Measurements from ENCODE around the gene PIGS. TPM values are rescaled to one million over a fixed set of nuclear protein-coding genes. Genes with fewer than 3 reads are reported as not detected.

PIGS gene
- total RNA-seq, 1 experiment from 2014 or later = 64.2 TPM

- TSS peak; percentile 86 for BruUV-seq (replicated peaks)
- TF ChIP-seq CTCF (conservative IDR thresholded peaks at IDR 0.05) (no peak), EZH2 (IDR thresholded peaks at IDR 0.05; ENCODE audit: low read depth) (no peak)
Measured at GRCh38 chr17:28599311-28600184, 28.2 kb upstream of the PIGS start.

GRCh38 chr17:28598799-28599310 lies 27.5 kb upstream of the PIGS start, which contains the start of gene SPAG5:
SPAG5 (minus strand) TSS chr17:28599025; CDS start chr17:28598946, 79 bp downstream.
- peaks cover 17% of the 10 kb centered on the region for H3K79me2 ChIP-seq (ENCODE audit: low read depth)
- no peaks in the 10 kb centered on the region for H4K20me1 ChIP-seq (ENCODE audit: insufficient read depth)
- peak; percentile 87 to 93 for DNase-seq
- no peaks in the 10 kb centered on the region for H3K27me3 ChIP-seq (ENCODE audit: insufficient read depth, low read depth)
- H3K27ac ChIP-seq = peak within 1 kb of the TSS; percentile 70
- no peaks in the 10 kb centered on the region for H3K9me2 ChIP-seq (ENCODE audit: insufficient read depth)
- peak within 1 kb of the TSS; percentile 93 for H3K4me2 ChIP-seq
- BruUV-seq (replicated peaks) = no TSS peak
- peak within 1 kb of the TSS; percentile 79 for H3K4me3 ChIP-seq
- peak within 1 kb of the TSS; percentile 99 for H2AFZ ChIP-seq
- ChIA-PET CTCF (no interaction called here), POLR2A (ENCODE audit: unreplicated experiment) (interaction anchor here (0.7 kb wide), 1 partner anchor 338 kb away, joined by 3 read pairs; no protein-coding TSS in a partner anchor)
- no peaks in the 10 kb centered on the region for H3K9me3 ChIP-seq (ENCODE audit: insufficient read depth, low read depth)
- H3K36me3 ChIP-seq (ENCODE audit: low read depth) = peaks cover 3% of the 10 kb centered on the region; the same call in 1 of the 2 replicates
- intact Hi-C loops (cut with micrococcal nuclease; ENCODE audit: unreplicated experiment) = no loop called here
- H3F3A ChIP-seq (ENCODE audit: insufficient read depth, low read depth) = peaks cover 29% of the 10 kb centered on the region
- peaks cover 17% of the 10 kb centered on the region for H3K4me1 ChIP-seq (replicated peaks; ENCODE audit: insufficient read depth)
- TF ChIP-seq EZH2 (IDR thresholded peaks at IDR 0.05; ENCODE audit: low read depth) = no peak
- TF ChIP-seq CTCF (conservative IDR thresholded peaks at IDR 0.05) = no peak

More at GRCh38 chr17:28599311-28600184, 28.2 kb upstream of the PIGS start:
- ChIA-PET CTCF (no interaction called here), POLR2A (ENCODE audit: unreplicated experiment) (interaction anchor here (0.6 to 0.7 kb wide), 3 partner anchors 22 to 337 kb away, joined by 3 to 6 read pairs (median 3); no protein-coding TSS in a partner anchor)
- peaks cover 29% of the 10 kb centered on the region for H3F3A ChIP-seq (ENCODE audit: insufficient read depth, low read depth)
- intact Hi-C loops (cut with micrococcal nuclease; ENCODE audit: unreplicated experiment) = no loop called here
- peak overlapping the region; percentile 99 for H2AFZ ChIP-seq
- no peaks in the 10 kb centered on the region for H3K27me3 ChIP-seq (ENCODE audit: insufficient read depth, low read depth)
- peak overlapping the region; percentile 79 for H3K4me3 ChIP-seq
- H3K4me2 ChIP-seq = peak overlapping the region; percentile 93
- peak overlapping the region; percentile 70 for H3K27ac ChIP-seq
- peak in 1 of 2 experiments; percentile 76 for DNase-seq
- peaks cover 17% of the 10 kb centered on the region for H3K4me1 ChIP-seq (replicated peaks; ENCODE audit: insufficient read depth)
- H4K20me1 ChIP-seq (ENCODE audit: insufficient read depth) = no peaks in the 10 kb centered on the region
- H3K79me2 ChIP-seq (ENCODE audit: low read depth) = peaks cover 17% of the 10 kb centered on the region
- no peaks in the 10 kb centered on the region for H3K9me2 ChIP-seq (ENCODE audit: insufficient read depth)
- no peaks in the 10 kb centered on the region for H3K9me3 ChIP-seq (ENCODE audit: insufficient read depth, low read depth)
- H3K36me3 ChIP-seq (ENCODE audit: low read depth) = peaks cover 3% of the 10 kb centered on the region; the same call in 1 of the 2 replicates

GRCh38 chr17:28598389-28598788 lies 27.1 kb upstream of the PIGS start:
- H3K4me2 ChIP-seq = peak overlapping the region; percentile 93
- H3K36me3 ChIP-seq (ENCODE audit: low read depth) = peaks cover 3% of the 10 kb centered on the region; the same call in 1 of the 2 replicates
- intact Hi-C loops (cut with micrococcal nuclease; ENCODE audit: unreplicated experiment) = no loop called here
- no peaks in the 10 kb centered on the region for H3K9me3 ChIP-seq (ENCODE audit: insufficient read depth, low read depth)
- TF ChIP-seq CTCF (conservative IDR thresholded peaks at IDR 0.05) (no peak), EZH2 (IDR thresholded peaks at IDR 0.05; ENCODE audit: low read depth) (no peak)
- H4K20me1 ChIP-seq (ENCODE audit: insufficient read depth) = no peaks in the 10 kb centered on the region
- no peaks in the 10 kb centered on the region for H3K9me2 ChIP-seq (ENCODE audit: insufficient read depth)
- peaks cover 29% of the 10 kb centered on the region for H3F3A ChIP-seq (ENCODE audit: insufficient read depth, low read depth)
- H3K27ac ChIP-seq = peak overlapping the region; percentile 8; the same call in 1 of the 2 replicates
- peak overlapping the region; percentile 79 for H3K4me3 ChIP-seq
- peaks cover 17% of the 10 kb centered on the region for H3K4me1 ChIP-seq (replicated peaks; ENCODE audit: insufficient read depth)
- CTCF ChIA-PET = no interaction called here
- BruUV-seq (replicated peaks) = TSS peak; percentile 66
- H3K27me3 ChIP-seq (ENCODE audit: insufficient read depth, low read depth) = no peaks in the 10 kb centered on the region
- peak overlapping the region; percentile 99 for H2AFZ ChIP-seq
- POLR2A ChIA-PET (ENCODE audit: unreplicated experiment) = no interaction called here
- DNase-seq = peak in 1 of 2 experiments; percentile 7
- peaks cover 17% of the 10 kb centered on the region for H3K79me2 ChIP-seq (ENCODE audit: low read depth)

Measured in PC-9 (cell line).